ENCODE results near the gene SYTL2.

GRCh38 chr11:85666687-85667086 is 144.3 kb downstream of the SYTL2 start:
- TF ChIP-seq CTCF (conservative IDR thresholded peaks at IDR 0.05) (no peak), ZFX (IDR thresholded peaks at IDR 0.05) (no peak)
